Stimulated activated CD8-positive, alpha-beta memory T cell treated with anti-CD3 and anti-CD28 coated beads, Interleukin-15, amount 100 ng/mL, for 1 hour (primary cell): Measurements from ENCODE around the gene FANCD2OS.
"Not testable (repeated sequence)": the region's sequence is repeated elsewhere in the genome, so short reads cannot be mapped to it uniquely, and the experiment has no call there.

Experiments
- DNase-seq: peaks from one replicate; pipeline ENCODE4 v3.0.0-alpha.2; 2020; ENCODE audit warnings: low read depth

Gene FANCD2OS

DNA sequence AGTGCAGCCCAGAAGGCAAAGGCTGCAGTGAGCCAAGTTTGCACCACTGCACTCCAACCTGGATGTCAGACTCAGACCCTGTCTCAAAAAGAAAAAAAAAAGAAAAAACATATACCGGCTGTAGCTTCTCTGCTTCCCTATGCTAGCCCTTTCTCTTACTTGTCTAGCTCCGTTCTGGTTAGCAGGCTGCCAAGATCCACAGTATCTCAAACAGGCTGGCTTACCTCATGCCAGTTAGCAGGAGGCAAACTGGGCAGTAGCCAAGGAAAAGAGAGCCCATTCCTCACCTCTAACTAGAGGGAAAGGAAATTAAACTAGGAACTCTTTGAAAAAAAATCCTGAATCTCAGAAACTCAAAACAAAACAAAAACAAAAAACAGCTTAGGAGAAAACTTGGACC lies 16.7 kb downstream of the FANCD2OS start:
- DNase-seq, result not testable (repeated sequence)

DNA sequence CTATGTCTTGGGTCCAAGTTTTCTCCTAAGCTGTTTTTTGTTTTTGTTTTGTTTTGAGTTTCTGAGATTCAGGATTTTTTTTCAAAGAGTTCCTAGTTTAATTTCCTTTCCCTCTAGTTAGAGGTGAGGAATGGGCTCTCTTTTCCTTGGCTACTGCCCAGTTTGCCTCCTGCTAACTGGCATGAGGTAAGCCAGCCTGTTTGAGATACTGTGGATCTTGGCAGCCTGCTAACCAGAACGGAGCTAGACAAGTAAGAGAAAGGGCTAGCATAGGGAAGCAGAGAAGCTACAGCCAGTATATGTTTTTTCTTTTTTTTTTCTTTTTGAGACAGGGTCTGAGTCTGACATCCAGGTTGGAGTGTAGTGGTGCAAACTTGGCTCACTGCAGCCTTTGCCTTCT lies 17.3 kb downstream of the FANCD2OS start:
- DNase-seq, result not testable (repeated sequence)

DNA sequence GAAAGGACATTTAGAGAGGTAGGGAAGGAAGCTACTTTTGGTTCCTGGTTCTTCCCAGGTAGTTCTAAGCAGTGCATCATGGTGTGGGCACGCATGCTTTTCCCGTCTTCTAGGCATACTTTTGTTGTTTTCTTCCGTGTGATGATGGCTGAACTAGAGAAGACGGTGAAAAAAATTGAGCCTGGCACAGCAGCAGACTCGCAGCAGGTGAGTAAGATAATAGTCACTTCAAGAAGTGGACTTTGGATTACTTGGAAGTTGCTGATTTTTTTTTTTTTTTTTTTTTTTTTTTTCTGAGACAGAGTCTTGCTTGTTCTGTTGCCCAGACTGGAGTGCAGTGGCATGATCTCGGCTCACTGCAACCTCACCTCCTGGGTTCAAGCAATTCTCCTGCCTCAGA lies 17.9 kb downstream of the FANCD2OS start:
- no peak for DNase-seq

DNA sequence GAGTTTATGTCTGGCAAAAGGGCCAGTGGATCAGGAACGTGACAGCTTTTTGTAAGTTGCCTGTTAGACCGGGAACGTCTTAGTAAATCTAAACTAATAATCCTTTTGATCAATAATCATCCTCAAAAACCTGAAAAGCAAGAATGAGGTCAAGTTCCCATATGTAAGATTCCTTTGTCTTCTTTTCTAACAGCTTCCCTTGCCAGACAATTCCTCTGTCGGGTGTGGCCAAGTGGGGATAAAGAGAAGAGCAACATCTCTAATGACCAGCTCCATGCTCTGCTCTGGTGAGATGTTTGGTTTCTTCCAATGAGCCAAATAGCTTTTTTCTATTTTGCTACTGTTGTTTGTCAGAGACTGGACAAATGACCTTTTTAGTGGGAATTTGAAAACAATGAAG lies 19.8 kb downstream of the FANCD2OS start:
- no peak for DNase-seq

DNA sequence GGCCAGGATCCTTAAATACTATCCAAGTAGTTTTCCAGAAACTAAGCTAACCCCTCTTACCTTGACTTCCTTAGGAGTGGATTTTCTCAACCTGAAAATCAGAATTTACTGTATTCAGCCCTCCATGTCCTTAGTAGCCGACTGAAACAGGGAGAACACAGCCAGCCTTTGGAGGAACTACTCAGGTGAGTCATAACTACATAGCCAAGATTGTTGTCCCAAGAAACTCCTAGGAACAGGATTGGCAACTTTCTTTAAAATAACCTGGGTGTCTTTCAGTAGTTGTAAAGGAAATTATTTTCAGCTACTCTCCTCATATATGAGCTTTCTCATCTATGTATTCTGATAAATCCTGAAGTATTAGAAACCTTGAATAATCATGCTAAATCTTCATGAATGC lies 22.3 kb downstream of the FANCD2OS start:
- no peak for DNase-seq

DNA sequence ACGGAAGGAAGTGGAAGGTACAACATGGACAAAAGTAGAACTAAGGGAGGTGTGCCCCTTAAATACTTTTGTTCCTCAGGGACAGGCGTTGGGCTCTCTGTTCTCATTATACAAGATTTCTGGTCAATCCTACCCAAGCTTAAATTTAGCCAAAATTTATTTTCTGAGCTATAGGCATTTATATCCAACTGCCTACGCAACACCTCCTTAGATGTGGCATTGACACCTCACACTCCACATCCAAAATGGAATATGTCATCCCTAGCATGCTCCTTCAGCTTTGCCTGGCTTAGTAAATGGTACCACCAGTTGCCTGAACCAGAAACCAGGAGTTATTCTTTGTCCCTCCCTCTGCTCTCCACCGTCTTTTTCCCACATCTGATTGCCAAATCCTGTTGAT lies 26.2 kb downstream of the FANCD2OS start:
- no peak for DNase-seq

DNA sequence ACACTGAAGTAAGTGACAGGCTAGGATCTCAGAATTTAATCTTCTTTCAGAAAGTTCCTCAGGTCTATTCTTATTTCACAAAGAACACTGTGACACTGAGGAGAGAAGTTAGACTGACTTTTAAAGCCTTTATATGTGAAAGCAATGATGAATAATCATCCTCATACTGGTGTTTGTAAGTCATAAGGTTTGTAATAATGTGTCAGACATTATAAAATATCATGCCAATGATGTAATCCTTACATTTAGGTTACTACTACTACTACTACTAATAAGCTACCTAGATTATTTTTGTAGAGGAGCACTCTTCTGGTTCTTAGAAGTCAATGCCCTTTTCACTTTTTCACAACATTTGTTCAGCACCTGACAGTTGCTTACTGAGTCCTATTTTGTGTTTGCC lies 33.4 kb downstream of the FANCD2OS start:
- no peak for DNase-seq

DNA sequence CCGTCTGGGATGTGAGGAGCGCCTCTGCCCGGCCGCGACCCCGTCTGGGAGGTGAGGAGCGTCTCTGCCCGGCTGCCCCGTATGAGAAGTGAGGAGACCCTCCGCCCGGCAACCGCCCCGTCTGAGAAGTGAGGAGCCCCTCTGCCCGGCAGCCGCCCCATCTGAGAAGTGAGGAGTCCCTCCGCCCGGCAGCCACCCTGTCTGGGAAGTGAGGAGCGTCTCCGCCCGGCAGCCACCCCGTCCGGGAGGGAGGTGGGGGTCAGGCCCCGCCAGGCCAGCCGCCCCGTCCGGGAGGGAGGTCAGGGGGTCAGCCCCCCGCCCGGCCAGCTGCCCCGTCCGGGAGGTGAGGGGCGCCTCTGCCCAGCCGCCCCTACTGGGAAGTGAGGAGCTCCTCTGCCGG lies 38.0 kb downstream of the FANCD2OS start:
- not testable (repeated sequence) for DNase-seq

DNA sequence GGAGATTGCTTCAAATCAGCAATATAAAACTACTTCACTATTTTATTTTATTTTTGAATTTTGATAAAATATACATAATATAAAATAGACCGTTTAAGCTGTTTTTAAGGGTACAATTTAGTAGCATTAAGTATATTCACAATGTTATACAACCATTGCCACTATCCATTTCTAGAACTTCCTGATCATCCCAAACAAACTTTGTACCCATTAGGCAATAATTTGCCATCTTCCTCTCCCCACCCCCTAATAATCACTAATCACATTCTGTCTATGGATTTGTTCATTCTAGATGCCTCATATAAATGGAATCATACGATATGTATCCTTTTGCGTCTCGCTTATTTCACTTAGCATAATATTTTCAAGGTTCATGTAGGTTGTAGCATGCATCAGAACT lies 53.0 kb downstream of the FANCD2OS start:
- DNase-seq, result no peak
